ENCODE measurements around the gene AP3D1. TPM values are rescaled to one million over a fixed set of nuclear protein-coding genes. Genes with fewer than 3 reads are reported as not detected.

AP3D1 gene
- total and polyA plus RNA-seq, 7 experiments from 2014 or later, result 12.3 to 106 (median 78.3) TPM

GRCh38 chr19:2190848-2191455, 39.6 kb upstream of the AP3D1 start:
- H3K27ac ChIP-seq (ENCODE audit: low read depth, low read length), result no peak overlapping the region
- no peak overlapping the region for H3K4me3 Mint-ChIP-seq
- no peaks in the 10 kb centered on the region for H3K4me1 ChIP-seq (ENCODE audit: control insufficient read depth in 2 of 2, insufficient read depth in 2 of 2, low read length in 2 of 2)
- no peak overlapping the region for H3K27ac Mint-ChIP-seq
- H3K4me1 Mint-ChIP-seq, result peaks cover 0 to 7% (median under 1%) of the 10 kb centered on the region in 7 donors
- H3K9me3 Mint-ChIP-seq, result peaks cover 0 to 2% (median 0%) of the 10 kb centered on the region in 11 donors
- no peaks in the 10 kb centered on the region for H3K9me3 ChIP-seq (ENCODE audit: control insufficient read depth in 2 of 3, low read length in 3 of 3)
- ChIA-PET CTCF (no interaction called here), POLR2A (no interaction called here)
- no peaks in the 10 kb centered on the region for H3K27me3 Mint-ChIP-seq
- no peak overlapping the region for H3K4me3 ChIP-seq (ENCODE audit: low read length)
- peaks cover 0 to 86% (median 0%) of the 10 kb centered on the region in 3 experiments for H3K36me3 ChIP-seq (ENCODE audit: control insufficient read depth in 2 of 3, insufficient read depth in 3 of 3, low read length in 3 of 3)
- peaks cover 0 to 17% (median 6%) of the 10 kb centered on the region in 5 donors for H3K36me3 Mint-ChIP-seq
- no peaks in the 10 kb centered on the region for H3K27me3 ChIP-seq (ENCODE audit: control insufficient read depth in 2 of 2, insufficient read depth in 2 of 2, low read length in 2 of 2)
- intact Hi-C loops (cut with micrococcal nuclease), result no loop called here
- no peak for DNase-seq
- no peak for ATAC-seq

GRCh38 chr19:2189880-2190279, 38.5 kb upstream of the AP3D1 start:
- no peak for ATAC-seq
- Mint-ChIP-seq H3K36me3 (peaks cover 0 to 21% (median 9%) of the 10 kb centered on the region in 5 donors), H3K4me3 (no peak overlapping the region), H3K4me1 (peaks cover 0 to 7% (median 4%) of the 10 kb centered on the region in 7 donors), H3K27ac (no peak overlapping the region), H3K27me3 (no peaks in the 10 kb centered on the region), H3K9me3 (peaks cover 0 to 3% (median 0%) of the 10 kb centered on the region in 11 donors)
- H3K4me3 ChIP-seq (ENCODE audit: low read length), result no peak overlapping the region
- H3K4me1 ChIP-seq (ENCODE audit: control insufficient read depth in 2 of 2, insufficient read depth in 2 of 2, low read length in 2 of 2), result no peaks in the 10 kb centered on the region
- DNase-seq, result no peak
- ChIA-PET CTCF (no interaction called here), POLR2A (no interaction called here)
- H3K9me3 ChIP-seq (ENCODE audit: control insufficient read depth in 2 of 3, low read length in 3 of 3), result no peaks in the 10 kb centered on the region
- intact Hi-C loops (cut with micrococcal nuclease), result no loop called here
- peaks cover 0 to 85% (median 0%) of the 10 kb centered on the region in 3 experiments for H3K36me3 ChIP-seq (ENCODE audit: control insufficient read depth in 2 of 3, insufficient read depth in 3 of 3, low read length in 3 of 3)
- H3K27ac ChIP-seq (ENCODE audit: low read depth, low read length), result no peak overlapping the region
- H3K27me3 ChIP-seq (ENCODE audit: control insufficient read depth in 2 of 2, insufficient read depth in 2 of 2, low read length in 2 of 2), result no peaks in the 10 kb centered on the region

- Mint-ChIP-seq H3K4me3 (no peak overlapping the region), H3K4me1 (peaks cover 0 to 7% (median 4%) of the 10 kb centered on the region in 7 donors), H3K27me3 (no peaks in the 10 kb centered on the region), H3K27ac (no peak overlapping the region), H3K9me3 (peaks cover 0 to 3% (median 0%) of the 10 kb centered on the region in 11 donors), H3K36me3 (peaks cover 0 to 25% (median 9%) of the 10 kb centered on the region in 5 donors)
- Histone ChIP-seq H3K4me3 (ENCODE audit: low read length) (no peak overlapping the region), H3K4me1 (ENCODE audit: control insufficient read depth in 2 of 2, insufficient read depth in 2 of 2, low read length in 2 of 2) (no peaks in the 10 kb centered on the region), H3K9me3 (ENCODE audit: control insufficient read depth in 2 of 3, low read length in 3 of 3) (no peaks in the 10 kb centered on the region), H3K36me3 (ENCODE audit: control insufficient read depth in 2 of 3, insufficient read depth in 3 of 3, low read length in 3 of 3) (peaks cover 0 to 85% (median 0%) of the 10 kb centered on the region in 3 experiments), H3K27me3 (ENCODE audit: control insufficient read depth in 2 of 2, insufficient read depth in 2 of 2, low read length in 2 of 2) (no peaks in the 10 kb centered on the region), H3K27ac (ENCODE audit: low read depth, low read length) (no peak overlapping the region)
- intact Hi-C loops (cut with micrococcal nuclease), result no loop called here
- DNase-seq (no peak), ATAC-seq (peak; percentile 5)
- ChIA-PET CTCF (no interaction called here), POLR2A (no interaction called here)
Measured at GRCh38 chr19:2188708-2189385, 37.5 kb upstream of the AP3D1 start.

- peaks cover 0 to 86% (median 0%) of the 10 kb centered on the region in 3 experiments for H3K36me3 ChIP-seq (ENCODE audit: control insufficient read depth in 2 of 3, insufficient read depth in 3 of 3, low read length in 3 of 3)
- H3K27me3 ChIP-seq (ENCODE audit: control insufficient read depth in 2 of 2, insufficient read depth in 2 of 2, low read length in 2 of 2), result no peaks in the 10 kb centered on the region
Measured at GRCh38 chr19:2187159-2187558, 35.8 kb upstream of the AP3D1 start.

GRCh38 chr19:2186071-2186846, 34.9 kb upstream of the AP3D1 start:
- Histone ChIP-seq H3K27me3 (ENCODE audit: control insufficient read depth in 2 of 2, insufficient read depth in 2 of 2, low read length in 2 of 2) (no peaks in the 10 kb centered on the region), H3K36me3 (ENCODE audit: control insufficient read depth in 2 of 3, insufficient read depth in 3 of 3, low read length in 3 of 3) (peaks cover 0 to 79% (median 0%) of the 10 kb centered on the region in 3 experiments), H3K4me1 (ENCODE audit: control insufficient read depth in 2 of 2, insufficient read depth in 2 of 2, low read length in 2 of 2) (no peaks in the 10 kb centered on the region), H3K9me3 (ENCODE audit: control insufficient read depth in 2 of 3, low read length in 3 of 3) (no peaks in the 10 kb centered on the region), H3K27ac (ENCODE audit: low read depth, low read length) (no peak overlapping the region), H3K4me3 (ENCODE audit: low read length) (no peak overlapping the region)
- intact Hi-C loops (cut with micrococcal nuclease), result no loop called here
- ChIA-PET POLR2A (no interaction called here), CTCF (interaction anchor here (0.5 kb wide), 1 partner anchor 179 kb away, joined by 3 read pairs; no protein-coding TSS in a partner anchor)
- H3K36me3 Mint-ChIP-seq, result peaks cover 0 to 18% (median 3%) of the 10 kb centered on the region in 5 donors
- H3K4me1 Mint-ChIP-seq, result peaks cover 1 to 7% (median 4%) of the 10 kb centered on the region in 7 donors
- no peak overlapping the region for H3K27ac Mint-ChIP-seq
- H3K27me3 Mint-ChIP-seq, result no peaks in the 10 kb centered on the region
- no peak for ATAC-seq
- H3K4me3 Mint-ChIP-seq, result no peak overlapping the region
- no peak for DNase-seq
- H3K9me3 Mint-ChIP-seq, result peaks cover 0 to 3% (median 0%) of the 10 kb centered on the region in 11 donors

More at GRCh38 chr19:2187159-2187558, 35.8 kb upstream of the AP3D1 start:
- no peaks in the 10 kb centered on the region for H3K4me1 ChIP-seq (ENCODE audit: control insufficient read depth in 2 of 2, insufficient read depth in 2 of 2, low read length in 2 of 2)
- no peak overlapping the region for H3K4me3 Mint-ChIP-seq
- H3K4me3 ChIP-seq (ENCODE audit: low read length), result no peak overlapping the region
- peaks cover 0 to 2% (median 0%) of the 10 kb centered on the region in 11 donors for H3K9me3 Mint-ChIP-seq
- peaks cover 0 to 7% (median 4%) of the 10 kb centered on the region in 7 donors for H3K4me1 Mint-ChIP-seq
- peaks cover 0 to 18% (median 3%) of the 10 kb centered on the region in 5 donors for H3K36me3 Mint-ChIP-seq
- ATAC-seq (no peak), DNase-seq (no peak)
- POLR2A ChIA-PET, result no interaction called here
- H3K27ac Mint-ChIP-seq, result peak overlapping the region in 1 of 9 donors; percentile 34
- H3K27me3 Mint-ChIP-seq, result no peaks in the 10 kb centered on the region
- intact Hi-C loops (cut with micrococcal nuclease), result no loop called here
- CTCF ChIA-PET, result interaction anchor here (0.5 kb wide), 1 partner anchor 178 kb away, joined by 3 read pairs; no protein-coding TSS in a partner anchor
- H3K9me3 ChIP-seq (ENCODE audit: control insufficient read depth in 2 of 3, low read length in 3 of 3), result no peaks in the 10 kb centered on the region
- no peak overlapping the region for H3K27ac ChIP-seq (ENCODE audit: low read depth, low read length)

GRCh38 chr19:2185734-2186070, 34.3 kb upstream of the AP3D1 start:
- H3K27ac Mint-ChIP-seq, result no peak overlapping the region
- Histone ChIP-seq H3K4me3 (ENCODE audit: low read length) (no peak overlapping the region), H3K4me1 (ENCODE audit: control insufficient read depth in 2 of 2, insufficient read depth in 2 of 2, low read length in 2 of 2) (no peaks in the 10 kb centered on the region), H3K36me3 (ENCODE audit: control insufficient read depth in 2 of 3, insufficient read depth in 3 of 3, low read length in 3 of 3) (peaks cover 0 to 79% (median 0%) of the 10 kb centered on the region in 3 experiments), H3K9me3 (ENCODE audit: control insufficient read depth in 2 of 3, low read length in 3 of 3) (no peaks in the 10 kb centered on the region), H3K27ac (ENCODE audit: low read depth, low read length) (no peak overlapping the region), H3K27me3 (ENCODE audit: control insufficient read depth in 2 of 2, insufficient read depth in 2 of 2, low read length in 2 of 2) (no peaks in the 10 kb centered on the region)
- H3K4me1 Mint-ChIP-seq, result peaks cover 3 to 7% (median 5%) of the 10 kb centered on the region in 7 donors
- ChIA-PET CTCF (no interaction called here), POLR2A (interaction anchor here (0.5 kb wide), 1 partner anchor 856 kb away, joined by 4 read pairs; no protein-coding TSS in a partner anchor)
- H3K36me3 Mint-ChIP-seq, result peaks cover 0 to 14% (median 3%) of the 10 kb centered on the region in 5 donors
- ATAC-seq (no peak), DNase-seq (no peak)
- intact Hi-C loops (cut with micrococcal nuclease), result no loop called here
- no peak overlapping the region for H3K4me3 Mint-ChIP-seq
- H3K27me3 Mint-ChIP-seq, result no peaks in the 10 kb centered on the region
- peaks cover 0 to 4% (median 0%) of the 10 kb centered on the region in 11 donors for H3K9me3 Mint-ChIP-seq
